Upper lobe of left lung (tissue), 6 donors: ENCODE data around the gene MAF. TPM values are rescaled to one million over a fixed set of nuclear protein-coding genes. Genes with fewer than 3 reads are reported as not detected.
A peak's percentile ranks its signal among the peaks of the same experiment; 100 is the strongest.

ENCODE experiments used
- ATAC-seq, 2 donors: fragments of 200-7000 bp; cut with Tn5 transposase; one replicate each; pipeline ENCODE4 v1.9.1; 2022; ENCODE audit warnings: mild to moderate bottlenecking in 2 of 2, moderate library complexity in 2 of 2; ENCODE audit not compliant: low FRiP score in 2 of 2
- DNase-seq, 2 donors: peaks; one replicate each; pipeline ENCODE4 v3.0.0-alpha.2; 2019 to 2020
- H3K27ac ChIP-seq, 4 donors: fragments of 200-600 bp; sonication (generic); one replicate each; pipeline ENCODE4 v1.5.1; 2016 to 2019
- H3K27me3 ChIP-seq, 4 donors: fragments of 200-600 bp; sonication (generic); one replicate each; pipeline ENCODE4 v1.5.1; 2017 to 2019
- H3K36me3 ChIP-seq, 4 donors: fragments of 200-600 bp; sonication (generic); one replicate each; pipeline ENCODE4 v1.5.1; 2016 to 2019
- H3K4me1 ChIP-seq, 4 donors: fragments of 200-600 bp; sonication (generic); one replicate each; pipeline ENCODE4 v1.5.1; 2018 to 2019
- H3K4me3 ChIP-seq, 4 donors: fragments of 200-600 bp; sonication (generic); one replicate each; pipeline ENCODE4 v1.5.1; 2017 to 2019; ENCODE audit warnings: mild to moderate bottlenecking in 2 of 4, moderate library complexity in 1 of 4
- H3K9me3 ChIP-seq, 4 donors: fragments of 200-600 bp; sonication (generic); one replicate each; pipeline ENCODE4 v1.5.1; 2018 to 2019
- CTCF ChIP-seq, 6 experiments: fragments of 450-650 bp in 4 of 6; fragments of 200-600 bp in 2 of 6; sonication (generic) in 2 of 6; IDR thresholded peaks; one replicate each; pipeline ENCODE4 v1.5.1; 2016 to 2019; ENCODE audit warnings: antibody characterized with exemption in 6 of 6
- EP300 ChIP-seq, 4 donors: sonication (generic); formaldehyde crosslinking; IDR thresholded peaks; one replicate each; pipeline ENCODE4 v1.5.1; 2017; ENCODE audit warnings: antibody characterized with exemption in 4 of 4, control low read depth in 2 of 4
- POLR2A ChIP-seq, 4 donors: fragments of 450-650 bp; IDR thresholded peaks; one replicate each; pipeline ENCODE4 v1.5.1; 2016 to 2017; ENCODE audit warnings: antibody characterized with exemption in 4 of 4, mild to moderate bottlenecking in 2 of 4
- POLR2AphosphoS5 ChIP-seq, 2 donors: sonication (generic); formaldehyde crosslinking; IDR thresholded peaks; one replicate each; pipeline ENCODE4 v1.5.1; 2017; ENCODE audit warnings: antibody characterized with exemption in 2 of 2
- WGBS, 2 donors: methylation state at CpG; one replicate each; pipeline ENCODE4 v1.1.5; 2017 to 2018; 5-methylcytosine and 5-hydroxymethylcytosine counted together
- total RNA-seq, 6 donors: library from RNA; depleted of rRNA in 4 of 6; stranded (reverse); fragments of >200 nt in 4 of 6; gene quantifications; one replicate each; pipeline versions ENCODE4 v1.1.0 to v1.2.1, GENCODE V29; 2016 to 2021
- donor health status: DM: no; HTN: no; CAD: no; lungs with moderate emphysema.
- donor health status: DM: no; HTN: yes; CAD: no; lungs with severe emphysema.

The MAF gene
- total RNA-seq: 10 to 100 TPM; 21.1 to 90.1 (median 57.4) TPM

GRCh38 chr16:79600638-79601091, at the start of gene MAF:
MAF (minus strand) TSS chr16:79600737; CDS start chr16:79599902, 835 bp downstream.
- Histone ChIP-seq H3K36me3 (no peaks in the 10 kb centered on the region), H3K4me1 (peaks cover 0 to 4% (median 4%) of the 10 kb centered on the region in 4 donors), H3K27ac (peak within 1 kb of the TSS; percentile 83 to 97 (median 95)), H3K9me3 (no peaks in the 10 kb centered on the region), H3K4me3 (peak within 1 kb of the TSS; percentile 74 to 93 (median 84)), H3K27me3 (no peaks in the 10 kb centered on the region)
- TF ChIP-seq CTCF (IDR thresholded peaks at IDR 0.05) (no peak), POLR2A (IDR thresholded peaks at IDR 0.05) (peak; percentile 10 to 74 (median 38)), POLR2AphosphoS5 (IDR thresholded peaks at IDR 0.05) (peak; percentile 34 to 75), EP300 (IDR thresholded peaks at IDR 0.05) (peak in 1 of 4 donors; percentile 58)
- ATAC-seq: peak; percentile 89 to 97
- DNase-seq: peak; percentile 92 to 97
- 0% methylated on average over 25 of the region's 25 CpGs for WGBS, 2 donors

GRCh38 chr16:79648826-79649225, 48.3 kb upstream of the MAF start:
- Histone ChIP-seq H3K27ac (no peak overlapping the region), H3K4me1 (no peaks in the 10 kb centered on the region), H3K27me3 (no peaks in the 10 kb centered on the region), H3K4me3 (no peak overlapping the region), H3K36me3 (no peaks in the 10 kb centered on the region), H3K9me3 (no peaks in the 10 kb centered on the region)
- DNase-seq (no peak), ATAC-seq (no peak)
- TF ChIP-seq CTCF (IDR thresholded peaks at IDR 0.05) (no peak), EP300 (IDR thresholded peaks at IDR 0.05) (no peak), POLR2A (IDR thresholded peaks at IDR 0.05) (no peak), POLR2AphosphoS5 (IDR thresholded peaks at IDR 0.05) (no peak)
- WGBS, 2 donors: 72 to 74% methylated on average over 4 of the region's 4 CpGs

- no peak for ATAC-seq
- H3K4me3 ChIP-seq: no peak overlapping the region
These were observed 47.0 kb upstream of the MAF start for GRCh38 chr16:79647586-79647985.

GRCh38 chr16:79645701-79646100, 45.2 kb upstream of the MAF start:
- WGBS, 2 donors: 88 to 94% methylated on average over 4 of the region's 4 CpGs
- Histone ChIP-seq H3K4me3 (no peak overlapping the region), H3K9me3 (no peaks in the 10 kb centered on the region), H3K4me1 (peaks cover 0 to 4% (median 2%) of the 10 kb centered on the region in 4 donors), H3K27me3 (no peaks in the 10 kb centered on the region), H3K27ac (no peak overlapping the region), H3K36me3 (no peaks in the 10 kb centered on the region)
- DNase-seq (no peak), ATAC-seq (no peak)
- TF ChIP-seq EP300 (IDR thresholded peaks at IDR 0.05): no peak
- no peak for TF ChIP-seq POLR2A (IDR thresholded peaks at IDR 0.05)
- no peak for TF ChIP-seq CTCF (IDR thresholded peaks at IDR 0.05)
- TF ChIP-seq POLR2AphosphoS5 (IDR thresholded peaks at IDR 0.05): no peak

More at GRCh38 chr16:79647586-79647985, 47.0 kb upstream of the MAF start:
- no peak for DNase-seq
- H3K27me3 ChIP-seq: no peaks in the 10 kb centered on the region
- no peak for TF ChIP-seq CTCF (IDR thresholded peaks at IDR 0.05)
- WGBS, 2 donors: 90 to 94% methylated on average over 3 of the region's 3 CpGs
- no peak overlapping the region for H3K27ac ChIP-seq
- no peaks in the 10 kb centered on the region for H3K4me1 ChIP-seq
- no peaks in the 10 kb centered on the region for H3K9me3 ChIP-seq
- H3K36me3 ChIP-seq: no peaks in the 10 kb centered on the region

GRCh38 chr16:79644971-79645667, 44.6 kb upstream of the MAF start:
- H3K36me3 ChIP-seq: no peaks in the 10 kb centered on the region
- no peak for ATAC-seq
- no peak for DNase-seq
- peaks cover 0 to 5% (median 4%) of the 10 kb centered on the region in 4 donors for H3K4me1 ChIP-seq
- H3K9me3 ChIP-seq: no peaks in the 10 kb centered on the region
- H3K27ac ChIP-seq: no peak overlapping the region
- TF ChIP-seq POLR2AphosphoS5 (IDR thresholded peaks at IDR 0.05): no peak
- TF ChIP-seq CTCF (IDR thresholded peaks at IDR 0.05): no peak
- TF ChIP-seq EP300 (IDR thresholded peaks at IDR 0.05): no peak
- TF ChIP-seq POLR2A (IDR thresholded peaks at IDR 0.05): no peak
- WGBS, 2 donors: 93 to 94% methylated on average over 6 of the region's 6 CpGs
- H3K4me3 ChIP-seq: no peak overlapping the region
- no peaks in the 10 kb centered on the region for H3K27me3 ChIP-seq
